ENCODE data around the gene BYSL.

DNA sequence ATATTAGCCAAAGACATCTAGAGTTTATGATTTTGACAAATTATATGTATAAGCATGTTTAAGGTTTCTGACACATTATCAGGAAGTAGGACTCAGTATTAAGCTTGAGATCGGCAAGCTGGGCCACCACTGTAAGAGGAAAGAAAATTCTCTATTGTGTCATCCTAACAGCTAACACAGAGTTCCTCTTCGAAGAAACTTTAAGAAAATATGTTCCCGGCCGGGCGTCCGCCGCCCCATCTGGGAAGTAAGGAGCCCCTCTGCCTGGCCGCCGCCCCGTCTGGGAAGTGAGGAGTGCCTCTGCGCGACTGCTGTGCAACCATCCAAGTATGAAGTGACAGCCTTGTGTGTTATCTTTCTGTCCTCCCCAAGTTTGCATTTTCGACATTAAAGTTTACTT is 49.2 kb upstream of the BYSL start:
- TF ChIP-seq, protein P1, sequence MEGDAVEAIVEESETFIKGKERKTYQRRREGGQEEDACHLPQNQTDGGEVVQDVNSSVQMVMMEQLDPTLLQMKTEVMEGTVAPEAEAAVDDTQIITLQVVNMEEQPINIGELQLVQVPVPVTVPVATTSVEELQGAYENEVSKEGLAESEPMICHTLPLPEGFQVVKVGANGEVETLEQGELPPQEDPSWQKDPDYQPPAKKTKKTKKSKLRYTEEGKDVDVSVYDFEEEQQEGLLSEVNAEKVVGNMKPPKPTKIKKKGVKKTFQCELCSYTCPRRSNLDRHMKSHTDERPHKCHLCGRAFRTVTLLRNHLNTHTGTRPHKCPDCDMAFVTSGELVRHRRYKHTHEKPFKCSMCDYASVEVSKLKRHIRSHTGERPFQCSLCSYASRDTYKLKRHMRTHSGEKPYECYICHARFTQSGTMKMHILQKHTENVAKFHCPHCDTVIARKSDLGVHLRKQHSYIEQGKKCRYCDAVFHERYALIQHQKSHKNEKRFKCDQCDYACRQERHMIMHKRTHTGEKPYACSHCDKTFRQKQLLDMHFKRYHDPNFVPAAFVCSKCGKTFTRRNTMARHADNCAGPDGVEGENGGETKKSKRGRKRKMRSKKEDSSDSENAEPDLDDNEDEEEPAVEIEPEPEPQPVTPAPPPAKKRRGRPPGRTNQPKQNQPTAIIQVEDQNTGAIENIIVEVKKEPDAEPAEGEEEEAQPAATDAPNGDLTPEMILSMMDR (IDR thresholded peaks at IDR 0.05; ENCODE audit: low read depth, low read length), result no peak
- no peak for TF ChIP-seq EZH2phosphoT487 (IDR thresholded peaks at IDR 0.05; ENCODE audit: low read depth)
